ENCODE results near the gene RAB6C.
"Not testable (repeated sequence)": the region's sequence is repeated elsewhere in the genome, so short reads cannot be mapped to it uniquely, and the experiment has no call there.

DNA sequence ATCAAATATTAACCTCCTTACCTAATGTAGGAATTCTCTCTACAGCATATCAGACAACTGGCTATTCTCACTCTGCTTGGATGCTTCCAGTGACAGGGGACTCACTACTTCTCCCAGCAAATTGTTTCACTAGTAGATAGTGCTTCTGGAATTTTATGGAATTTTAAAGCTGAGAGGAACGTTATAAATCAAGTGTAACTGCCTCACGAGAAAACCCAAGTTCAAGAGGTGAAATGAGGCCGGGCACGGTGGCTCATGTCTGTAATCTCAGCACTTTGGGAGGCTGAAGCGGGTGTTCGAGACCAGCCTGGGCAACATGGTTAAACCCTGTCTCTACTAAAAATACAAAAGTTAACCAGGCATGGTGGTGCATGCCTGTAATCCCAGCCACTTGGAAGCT is 23.3 kb upstream of the RAB6C start:
- not testable (repeated sequence) for TF ChIP-seq POLR2A (IDR thresholded peaks at IDR 0.05; ENCODE audit: low read length); GATA1 (IDR thresholded peaks at IDR 0.05; ENCODE audit: low read depth, low read length)
